PFSK-1 (cell line): ENCODE results near the gene KLHL17.

Experiments used
- FOXP2 ChIP-seq: optimal IDR thresholded peaks from 2 replicates; pipeline ENCODE3; 2011; ENCODE audit warnings: borderline replicate concordance, control low read depth, inconsistent platforms; ENCODE audit not compliant: insufficient read depth; ENCODE audit errors: extremely low read length, extremely low read depth
- POLR2AphosphoS5 ChIP-seq: IDR thresholded peaks from 2 replicates; pipeline ENCODE4 v1.6.1; 2012; ENCODE audit warnings: low read depth, mild to moderate bottlenecking, control low read depth, low read length, moderate library complexity
- SIN3A ChIP-seq: IDR thresholded peaks from 2 replicates; pipeline ENCODE4 v1.6.1; 2012; ENCODE audit warnings: mild to moderate bottlenecking, low read length, moderate library complexity, borderline replicate concordance; ENCODE audit not compliant: insufficient read depth
- TAF1 ChIP-seq: IDR thresholded peaks from 2 replicates; pipeline ENCODE4 v1.6.1; 2012; ENCODE audit warnings: low read length, control low read depth, borderline replicate concordance; ENCODE audit not compliant: insufficient read depth
- TF ChIP-seq, protein P1 (sequence below), 2 experiments: IDR thresholded peaks; 2 replicates each; pipeline versions ENCODE4 v1.6.1 to v1.8.0; 2011 to 2012; ENCODE audit warnings: low read depth in 2 of 2, low read length in 2 of 2, control low read depth in 1 of 2, inconsistent platforms in 1 of 2, mild to moderate bottlenecking in 1 of 2, moderate library complexity in 1 of 2; ENCODE audit not compliant: insufficient read depth in 1 of 2

KLHL17 gene

DNA sequence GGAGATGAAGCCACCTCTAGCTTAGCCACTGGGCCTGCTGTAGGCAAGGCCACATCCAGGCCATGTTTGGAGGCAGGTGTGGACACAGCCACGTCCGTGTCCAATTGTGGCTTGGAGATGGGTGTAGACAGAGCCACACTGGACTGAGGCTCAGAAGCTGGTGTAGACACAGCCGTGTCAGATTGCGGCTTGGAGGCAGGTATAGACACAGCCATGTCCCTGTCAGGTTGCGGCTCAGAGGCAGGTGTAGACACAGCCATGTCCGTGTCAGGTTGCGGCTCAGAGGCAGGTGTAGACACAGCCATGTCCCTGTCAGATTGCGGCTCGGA is 19.3 kb downstream of the KLHL17 start:
- no peak for TF ChIP-seq FOXP2
- TF ChIP-seq SIN3A = no peak
- no peak for TF ChIP-seq TAF1
- TF ChIP-seq, protein P1, sequence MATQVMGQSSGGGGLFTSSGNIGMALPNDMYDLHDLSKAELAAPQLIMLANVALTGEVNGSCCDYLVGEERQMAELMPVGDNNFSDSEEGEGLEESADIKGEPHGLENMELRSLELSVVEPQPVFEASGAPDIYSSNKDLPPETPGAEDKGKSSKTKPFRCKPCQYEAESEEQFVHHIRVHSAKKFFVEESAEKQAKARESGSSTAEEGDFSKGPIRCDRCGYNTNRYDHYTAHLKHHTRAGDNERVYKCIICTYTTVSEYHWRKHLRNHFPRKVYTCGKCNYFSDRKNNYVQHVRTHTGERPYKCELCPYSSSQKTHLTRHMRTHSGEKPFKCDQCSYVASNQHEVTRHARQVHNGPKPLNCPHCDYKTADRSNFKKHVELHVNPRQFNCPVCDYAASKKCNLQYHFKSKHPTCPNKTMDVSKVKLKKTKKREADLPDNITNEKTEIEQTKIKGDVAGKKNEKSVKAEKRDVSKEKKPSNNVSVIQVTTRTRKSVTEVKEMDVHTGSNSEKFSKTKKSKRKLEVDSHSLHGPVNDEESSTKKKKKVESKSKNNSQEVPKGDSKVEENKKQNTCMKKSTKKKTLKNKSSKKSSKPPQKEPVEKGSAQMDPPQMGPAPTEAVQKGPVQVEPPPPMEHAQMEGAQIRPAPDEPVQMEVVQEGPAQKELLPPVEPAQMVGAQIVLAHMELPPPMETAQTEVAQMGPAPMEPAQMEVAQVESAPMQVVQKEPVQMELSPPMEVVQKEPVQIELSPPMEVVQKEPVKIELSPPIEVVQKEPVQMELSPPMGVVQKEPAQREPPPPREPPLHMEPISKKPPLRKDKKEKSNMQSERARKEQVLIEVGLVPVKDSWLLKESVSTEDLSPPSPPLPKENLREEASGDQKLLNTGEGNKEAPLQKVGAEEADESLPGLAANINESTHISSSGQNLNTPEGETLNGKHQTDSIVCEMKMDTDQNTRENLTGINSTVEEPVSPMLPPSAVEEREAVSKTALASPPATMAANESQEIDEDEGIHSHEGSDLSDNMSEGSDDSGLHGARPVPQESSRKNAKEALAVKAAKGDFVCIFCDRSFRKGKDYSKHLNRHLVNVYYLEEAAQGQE (IDR thresholded peaks at IDR 0.05; ENCODE audit: insufficient read depth in 1 of 2, low read depth in 2 of 2, low read length in 2 of 2) = no peak
- TF ChIP-seq POLR2AphosphoS5 = no peak

DNA sequence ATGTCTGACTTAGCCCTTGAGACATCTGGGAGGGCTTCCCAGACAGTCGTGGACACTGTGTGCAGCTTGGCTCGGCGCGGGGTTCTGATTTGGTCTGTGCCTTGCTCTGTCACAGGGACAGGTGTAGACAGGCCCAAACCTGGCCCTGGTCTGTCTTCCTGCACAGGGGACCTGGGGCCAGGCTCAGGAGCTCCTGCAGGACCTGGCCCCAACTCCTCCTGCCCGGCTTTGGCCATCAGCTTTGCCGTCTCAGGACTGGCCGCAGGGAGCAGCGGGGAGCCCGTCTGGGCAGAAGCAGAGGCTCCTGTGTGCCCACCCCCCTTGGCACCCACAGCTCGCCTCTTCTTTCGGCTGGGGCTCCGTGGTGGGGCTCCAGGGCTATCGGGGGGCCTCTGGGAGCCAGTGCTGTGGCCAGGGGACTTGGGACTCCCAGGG is 19.8 kb downstream of the KLHL17 start:
- no peak for TF ChIP-seq POLR2AphosphoS5
- no peak for TF ChIP-seq TAF1
- no peak for TF ChIP-seq SIN3A
- TF ChIP-seq, protein P1 (IDR thresholded peaks at IDR 0.05; ENCODE audit: insufficient read depth in 1 of 2, low read depth in 2 of 2, low read length in 2 of 2) = no peak
- TF ChIP-seq FOXP2 = no peak

DNA sequence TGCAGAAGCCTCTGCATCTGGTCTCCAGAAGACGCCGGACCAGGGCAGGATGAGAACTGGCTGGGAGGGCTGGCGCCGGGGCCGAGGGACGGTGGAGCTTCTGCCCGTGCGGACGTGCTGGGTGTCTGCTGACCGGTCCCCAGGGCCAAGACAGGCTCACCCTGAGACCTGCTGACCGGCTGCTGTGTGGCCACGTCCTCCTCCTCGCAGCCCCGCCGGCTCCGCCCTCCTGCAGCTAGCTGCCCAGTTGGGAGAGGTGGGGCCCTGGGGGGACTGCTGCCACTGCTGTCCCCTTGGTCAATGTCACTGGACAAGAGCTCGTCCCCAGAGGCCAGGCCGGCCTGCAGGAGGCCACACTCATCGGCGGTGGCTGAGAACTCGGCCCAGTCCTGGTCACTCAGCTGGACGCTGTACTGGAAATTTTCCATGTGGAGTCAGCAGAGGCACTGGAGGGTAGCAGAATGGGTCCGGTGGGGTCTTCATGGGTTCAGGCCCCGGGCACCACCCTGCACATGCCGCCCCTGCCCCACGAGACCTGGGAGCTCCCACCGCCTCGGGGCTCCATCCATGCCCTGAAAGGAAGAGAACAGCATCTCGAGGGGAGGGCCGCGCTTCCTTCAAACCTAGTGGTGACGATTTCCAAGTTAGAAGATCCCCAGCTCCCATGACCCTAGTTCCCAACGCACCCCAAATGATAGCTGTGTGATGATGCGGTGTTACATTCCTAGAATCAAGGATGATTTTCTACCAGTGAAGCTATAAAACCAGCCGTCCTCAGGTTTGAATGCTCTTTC is 20.4 kb downstream of the KLHL17 start:
- no peak for TF ChIP-seq POLR2AphosphoS5
- TF ChIP-seq FOXP2 = no peak
- TF ChIP-seq TAF1 = no peak
- no peak for TF ChIP-seq SIN3A
- TF ChIP-seq, protein P1 (IDR thresholded peaks at IDR 0.05; ENCODE audit: insufficient read depth in 1 of 2, low read depth in 2 of 2, low read length in 2 of 2) = no peak

DNA sequence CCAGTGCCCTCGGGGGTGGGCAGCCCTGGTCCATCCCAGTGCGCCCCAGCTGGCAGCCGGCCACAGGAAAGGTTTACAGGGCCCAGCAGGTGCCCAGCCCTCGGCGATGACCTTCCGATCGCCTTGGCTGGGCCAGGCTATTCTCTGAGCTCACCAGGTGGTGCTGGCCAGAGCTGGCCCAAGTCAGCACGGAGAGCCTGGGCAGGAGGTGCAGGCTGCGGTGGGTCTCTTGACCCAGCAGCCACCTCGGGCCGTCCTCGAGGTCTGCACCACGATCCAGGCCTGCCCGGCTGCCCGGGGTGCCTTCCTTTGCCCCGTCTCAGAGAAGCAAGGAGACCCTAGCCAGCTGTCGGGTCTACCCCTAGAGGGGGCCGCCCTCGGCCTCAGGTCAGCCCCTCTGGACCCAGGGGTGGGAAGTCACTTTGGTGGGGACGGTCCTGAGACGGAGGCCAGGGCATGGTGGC is 21.1 kb downstream of the KLHL17 start:
- TF ChIP-seq TAF1 (no peak), POLR2AphosphoS5 (no peak), SIN3A (no peak), FOXP2 (no peak)
- TF ChIP-seq, protein P1 (IDR thresholded peaks at IDR 0.05; ENCODE audit: insufficient read depth in 1 of 2, low read depth in 2 of 2, low read length in 2 of 2) = no peak
